HG02973 (cell line): ENCODE measurements around the gene KNG1.
A peak's percentile ranks its signal among the peaks of the same experiment; 100 is the strongest.

Experiments used
- ATAC-seq: cut with Tn5 transposase; IDR thresholded peaks from one replicate; pipeline ENCODE4 v1.9.1; 2021; ENCODE audit warnings: moderate library complexity; ENCODE audit not compliant: unreplicated experiment

Gene KNG1

GRCh38 chr3:186772701-186773417 lies 55.7 kb downstream of the KNG1 start:
- ATAC-seq = peak; percentile 91

GRCh38 chr3:186775999-186776398 lies 58.8 kb downstream of the KNG1 start:
- ATAC-seq = no peak

DNA sequence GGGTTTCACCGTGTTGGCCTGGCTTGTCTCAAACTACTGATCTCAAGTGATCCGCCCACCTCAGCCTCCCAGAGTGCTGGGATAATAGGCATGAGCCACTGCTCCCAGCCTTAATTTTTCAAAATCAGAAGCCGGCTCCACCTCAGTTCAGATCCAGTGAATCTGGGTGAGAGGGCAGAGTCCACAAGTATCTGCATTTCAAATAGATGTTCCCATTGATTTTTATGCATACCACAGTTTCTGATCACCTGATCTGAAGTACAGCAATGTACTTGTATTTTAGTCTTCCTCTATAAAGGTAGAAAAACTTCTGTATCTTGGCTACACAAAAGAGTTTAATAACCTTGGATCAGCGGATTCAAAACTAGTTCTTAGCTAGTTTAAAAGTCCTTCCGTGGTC lies 62.0 kb downstream of the KNG1 start:
- no peak for ATAC-seq

GRCh38 chr3:186782542-186783057 lies 65.4 kb downstream of the KNG1 start:
- no peak for ATAC-seq

- ATAC-seq = peak; percentile 65
These were observed 66.0 kb downstream of the KNG1 start, which contains the start of gene EIF4A2 for GRCh38 chr3:186783058-186783730. Gene EIF4A2 (plus strand): TSS chr3:186783577. CDS start chr3:186783611, 34 bp downstream.

GRCh38 chr3:186783731-186784515 lies 66.8 kb downstream of the KNG1 start:
- ATAC-seq = peak; percentile 66

- ATAC-seq = no peak
These were observed 67.8 kb downstream of the KNG1 start for GRCh38 chr3:186784820-186785494.

- ATAC-seq = no peak
These were observed 68.4 kb downstream of the KNG1 start for GRCh38 chr3:186785495-186786018.

- no peak for ATAC-seq
These were observed 69.8 kb downstream of the KNG1 start for GRCh38 chr3:186786922-186787321.

DNA sequence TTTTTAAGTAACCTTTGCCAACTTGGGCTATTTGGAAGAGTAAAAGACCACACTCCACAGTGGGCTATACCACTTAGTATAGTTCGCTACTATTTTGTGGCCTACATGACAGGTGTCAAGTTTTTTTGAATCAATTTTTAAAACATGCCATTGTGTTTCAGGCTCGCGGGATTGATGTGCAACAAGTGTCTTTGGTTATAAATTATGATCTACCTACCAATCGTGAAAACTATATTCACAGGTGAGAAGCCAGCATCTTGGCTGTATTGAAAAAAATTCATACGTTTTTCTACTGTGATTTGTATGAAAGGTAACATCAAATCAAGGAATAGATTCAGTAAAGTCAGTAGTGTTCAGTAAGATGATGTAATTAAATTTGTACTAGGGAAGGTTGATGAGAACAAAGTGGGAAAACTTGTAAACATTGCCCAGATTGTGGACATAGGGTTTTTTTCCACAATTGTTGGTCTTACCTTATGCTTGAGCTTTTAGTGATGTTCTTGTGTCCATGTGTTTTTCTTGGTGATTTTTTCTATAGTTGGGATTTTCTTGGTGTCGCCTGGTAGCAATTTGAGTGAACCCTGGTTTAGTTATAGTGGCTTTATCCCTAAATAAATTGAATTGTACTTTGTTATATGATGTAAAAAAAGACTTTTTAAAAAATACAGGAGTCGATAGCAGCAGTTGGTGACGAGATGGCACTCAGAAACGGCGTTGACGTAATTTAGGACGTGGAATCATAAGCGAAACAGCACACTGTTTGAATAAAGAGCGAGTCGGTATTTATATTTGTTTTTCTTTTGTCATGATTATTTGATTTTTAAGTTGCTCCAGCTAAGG lies 70.7 kb downstream of the KNG1 start:
- ATAC-seq = no peak

DNA sequence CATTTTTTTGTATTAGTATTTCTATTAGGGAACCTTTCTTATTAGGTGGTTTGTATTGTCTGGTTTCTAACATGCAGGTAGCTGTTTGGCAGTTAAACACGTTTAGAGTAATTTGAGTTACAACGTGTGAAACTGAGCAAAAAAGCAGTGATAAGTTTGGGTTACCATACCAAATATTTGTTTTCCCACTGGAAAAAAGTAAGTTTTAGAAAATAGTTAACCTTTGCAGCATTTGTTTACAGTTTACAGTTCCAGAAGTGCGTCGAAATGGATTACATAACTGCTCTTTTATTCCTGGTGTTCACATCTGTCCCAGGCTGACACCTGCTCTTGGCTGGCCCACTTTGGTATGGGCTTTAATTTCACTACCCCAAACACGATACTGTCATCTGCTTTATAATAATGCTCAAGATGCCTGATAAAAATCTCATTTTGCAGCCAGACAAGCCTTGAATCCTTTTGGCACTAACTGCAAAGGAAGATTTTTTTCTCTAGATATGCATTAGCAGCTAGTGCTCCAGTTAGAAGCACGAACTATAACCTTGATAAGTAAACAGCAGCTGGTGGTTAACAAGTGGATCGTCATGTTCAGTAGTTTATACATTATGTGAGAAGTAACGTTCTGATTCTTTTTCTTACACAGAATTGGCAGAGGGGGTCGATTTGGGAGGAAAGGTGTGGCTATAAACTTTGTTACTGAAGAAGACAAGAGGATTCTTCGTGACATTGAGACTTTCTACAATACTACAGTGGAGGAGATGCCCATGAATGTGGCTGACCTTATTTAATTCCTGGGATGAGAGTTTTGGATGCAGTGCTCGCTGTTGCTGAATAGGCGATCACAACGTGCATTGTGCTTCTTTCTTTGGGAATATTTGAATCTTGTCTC lies 71.6 kb downstream of the KNG1 start:
- ATAC-seq = no peak

- no peak for ATAC-seq
These were observed 72.5 kb downstream of the KNG1 start for GRCh38 chr3:186789554-186790260.

GRCh38 chr3:186790261-186790981 lies 73.3 kb downstream of the KNG1 start:
- no peak for ATAC-seq
